GM21723 (cell line): ENCODE results near the gene DNAH7.
A peak's percentile ranks its signal among the peaks of the same experiment; 100 is the strongest.
"Not testable (repeated sequence)": the region's sequence is repeated elsewhere in the genome, so short reads cannot be mapped to it uniquely, and the experiment has no call there.

Experiments used
- ATAC-seq: cut with Tn5 transposase; IDR thresholded peaks from one replicate; pipeline ENCODE4 v1.9.1; 2021; ENCODE audit warnings: mild to moderate bottlenecking, moderate library complexity; ENCODE audit not compliant: unreplicated experiment

The DNAH7 gene

DNA sequence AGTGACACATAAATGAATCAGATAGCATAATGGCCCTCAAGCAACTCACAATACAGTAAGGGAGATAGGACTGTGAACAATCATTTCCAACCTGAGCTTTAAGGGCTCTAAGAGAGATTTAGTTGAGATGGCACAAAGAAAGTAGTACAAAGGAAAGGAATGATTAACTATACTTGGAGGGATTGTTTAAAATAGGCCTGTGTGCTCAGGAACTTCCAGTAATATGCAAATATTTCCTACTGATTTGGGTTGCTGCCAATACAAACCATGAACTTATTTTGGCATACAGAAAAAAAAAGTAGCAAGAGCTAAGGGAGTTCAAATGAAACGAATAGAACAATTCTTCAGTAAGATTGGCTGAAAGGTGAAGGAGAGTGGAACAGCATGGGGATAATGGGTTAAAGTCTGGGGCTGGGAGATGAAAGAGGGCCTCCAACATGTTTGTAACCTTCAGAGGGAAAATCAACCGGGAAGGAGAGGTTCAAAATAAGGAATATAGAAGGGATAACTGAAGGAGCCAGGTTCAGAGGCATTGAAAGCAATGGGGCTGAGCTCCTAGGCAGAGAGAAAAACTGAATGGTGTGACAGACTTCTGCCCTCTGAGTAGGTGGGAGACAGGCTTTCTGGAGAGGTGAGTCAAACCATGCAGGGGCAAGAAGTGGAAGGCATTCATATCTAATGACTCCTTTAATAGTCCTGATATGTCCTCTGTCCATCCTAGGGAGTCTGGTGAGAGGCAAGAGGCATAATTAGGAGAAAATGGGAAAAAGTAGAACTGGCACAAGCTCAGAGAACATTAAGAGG lies 83.5 kb downstream of the DNAH7 start:
- no peak for ATAC-seq

DNA sequence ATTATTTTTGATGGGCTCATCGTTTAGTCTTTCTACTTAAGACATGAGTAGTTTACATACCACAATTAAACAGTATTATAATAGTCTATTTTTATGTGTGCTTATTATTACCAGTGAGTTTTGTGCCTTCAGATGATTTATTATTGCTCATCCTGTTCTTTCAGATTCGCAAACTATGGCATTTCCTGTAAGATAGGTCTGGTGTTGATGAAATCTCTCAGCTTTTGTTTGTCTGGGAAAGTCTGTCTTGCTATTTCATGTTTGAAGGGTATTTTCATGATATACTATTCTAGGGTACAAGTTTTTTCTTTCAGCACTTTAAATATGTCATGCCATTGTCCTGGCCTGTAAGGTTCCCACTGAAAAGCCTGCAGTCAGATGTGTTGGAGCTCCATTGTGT lies 101.3 kb downstream of the DNAH7 start:
- ATAC-seq, result no peak

DNA sequence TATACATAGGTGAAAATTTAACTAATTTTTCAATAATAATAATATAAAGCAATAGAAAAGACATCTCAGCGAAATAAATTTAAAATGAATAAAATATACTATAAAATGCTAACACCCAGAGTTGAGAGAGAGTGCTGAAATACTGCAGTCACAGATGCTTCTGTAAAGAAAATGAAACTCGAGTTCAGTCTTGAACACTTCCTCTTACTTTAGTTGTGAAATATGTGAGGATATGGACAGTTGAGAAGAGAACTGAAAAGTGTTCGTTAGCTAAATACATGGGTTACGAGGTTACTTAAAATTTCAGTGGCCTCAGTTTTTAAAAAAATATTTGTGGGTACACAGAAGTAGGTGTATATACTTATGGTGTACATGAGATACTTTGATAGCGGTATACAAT lies 106.8 kb downstream of the DNAH7 start:
- peak; percentile 98 for ATAC-seq

DNA sequence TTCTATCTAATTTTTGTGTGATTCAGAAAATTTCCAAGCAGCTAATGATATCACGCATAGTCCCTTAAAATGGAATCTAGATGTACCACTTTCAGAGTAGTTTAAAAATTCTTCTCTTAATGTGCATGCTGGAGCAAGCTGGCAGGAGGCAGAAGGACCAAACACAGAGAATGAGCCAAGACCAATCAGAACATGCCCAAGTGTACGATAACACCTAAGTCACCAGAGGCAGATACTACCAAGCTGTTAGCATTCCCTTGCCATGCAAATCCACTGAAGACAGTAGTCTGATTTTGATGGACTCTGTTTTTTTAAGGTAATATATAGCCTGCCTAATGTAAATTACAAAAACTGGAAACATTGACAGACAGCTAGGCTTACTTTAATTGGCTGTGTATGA lies 109.3 kb downstream of the DNAH7 start:
- no peak for ATAC-seq

DNA sequence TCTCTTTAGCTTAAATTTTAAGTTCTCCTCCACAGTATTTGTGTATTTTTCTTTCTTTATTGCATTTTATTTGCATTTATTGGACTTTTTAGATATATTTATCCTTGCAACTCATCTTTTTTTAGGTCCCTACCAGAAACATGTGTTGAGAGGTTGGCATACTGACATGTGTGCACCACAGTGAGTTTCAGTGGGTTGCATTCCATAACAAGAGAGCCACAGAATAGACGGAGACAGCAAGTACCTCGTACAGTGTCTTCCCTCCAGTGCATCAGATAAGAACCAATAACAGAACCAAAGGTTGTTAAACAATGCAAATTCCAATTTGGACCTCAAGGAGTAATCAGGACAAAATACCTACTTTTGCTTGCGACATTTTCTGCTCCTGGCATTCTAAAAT lies 111.9 kb downstream of the DNAH7 start:
- ATAC-seq, result no peak

DNA sequence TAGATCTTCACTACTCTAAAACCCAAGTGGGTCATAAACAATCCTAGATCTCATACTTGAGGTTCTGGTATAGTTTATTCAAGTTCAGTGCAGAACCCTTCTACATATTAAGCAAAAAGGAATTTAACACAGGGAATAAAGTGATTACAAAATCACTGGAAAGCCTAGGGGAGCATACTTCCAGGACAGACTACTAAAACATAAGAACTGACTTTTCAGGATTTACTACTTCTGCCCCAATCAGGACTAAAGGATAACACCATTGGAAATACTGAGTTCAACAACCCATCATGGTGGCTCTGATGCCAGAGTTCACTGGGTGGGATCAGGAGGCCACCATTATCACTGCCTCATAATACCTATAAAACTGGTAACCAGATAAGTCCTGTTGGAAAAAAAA lies 123.6 kb downstream of the DNAH7 start:
- no peak for ATAC-seq

DNA sequence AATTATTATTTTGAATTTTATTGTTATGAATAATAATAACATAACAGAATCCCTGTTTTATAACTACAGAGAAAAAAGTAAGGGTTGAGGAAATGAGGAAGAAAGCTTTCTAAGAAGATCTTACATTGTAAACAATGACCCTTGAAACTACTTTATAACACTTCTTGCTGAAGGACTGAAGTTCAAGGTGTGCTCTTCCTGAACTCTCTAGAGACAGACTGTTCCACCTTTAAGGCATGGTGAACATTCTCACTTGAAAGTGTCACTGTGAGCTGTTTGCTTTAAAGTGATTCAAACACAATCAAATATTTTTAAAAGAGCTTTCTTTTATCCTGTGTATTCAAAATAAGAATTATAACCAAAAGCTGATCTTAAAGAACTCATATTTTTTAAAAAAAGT lies 131.5 kb downstream of the DNAH7 start:
- no peak for ATAC-seq

DNA sequence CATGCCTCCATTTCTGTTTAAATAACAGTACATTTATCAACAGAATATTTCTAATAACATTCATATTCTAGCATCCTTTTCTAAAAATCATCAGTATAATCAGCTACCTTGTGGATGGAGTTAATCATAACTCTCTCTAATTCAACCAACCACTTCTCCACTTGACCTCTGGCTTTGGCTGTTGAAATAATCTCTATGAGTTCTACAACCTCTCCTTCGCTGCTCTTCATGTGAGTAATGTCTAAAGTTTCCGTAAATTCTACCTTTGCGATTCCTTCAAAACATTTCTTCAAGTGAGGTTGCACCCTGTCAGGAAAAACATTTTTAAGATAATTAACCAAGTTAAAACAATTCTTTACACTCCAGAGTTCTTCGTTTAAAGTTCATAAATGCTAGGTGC lies 134.2 kb downstream of the DNAH7 start:
- no peak for ATAC-seq

DNA sequence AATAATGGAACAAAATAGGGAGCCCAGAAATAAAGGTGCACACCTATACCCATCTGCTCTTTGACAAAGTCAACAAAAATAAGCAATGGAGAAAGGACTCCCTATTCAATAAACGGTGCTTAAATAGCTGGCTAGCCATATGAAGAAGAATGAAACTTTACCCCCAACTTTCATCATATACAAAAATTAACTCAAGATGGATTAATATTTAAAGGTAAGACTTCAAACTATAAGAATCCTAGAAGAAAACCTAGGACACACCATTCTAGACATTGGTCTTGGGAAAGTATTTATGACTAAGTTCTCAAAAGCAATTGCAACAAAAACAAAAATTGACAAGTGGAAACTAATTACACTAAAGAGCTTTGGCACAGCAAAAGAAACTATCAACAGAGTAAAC lies 139.1 kb downstream of the DNAH7 start:
- no peak for ATAC-seq

DNA sequence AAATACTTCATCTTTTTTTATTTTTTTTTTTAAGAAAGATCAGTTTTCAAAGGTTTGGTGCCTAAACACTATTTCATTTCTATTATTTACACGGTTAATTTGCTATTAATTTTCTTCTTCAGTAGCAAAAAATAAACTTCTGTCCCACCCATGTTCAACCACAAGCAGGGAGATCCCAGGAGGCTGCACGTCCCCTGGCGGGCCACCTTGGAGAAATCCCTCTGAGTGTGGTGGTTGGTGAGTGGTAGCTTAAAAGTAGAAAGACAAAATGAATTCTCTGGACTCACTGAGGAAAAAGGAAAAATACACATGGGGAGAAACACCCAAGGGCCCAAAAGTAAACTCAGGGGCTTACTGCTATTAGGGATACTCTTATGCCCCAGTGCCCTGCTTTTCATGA lies 143.5 kb downstream of the DNAH7 start:
- ATAC-seq, result no peak

DNA sequence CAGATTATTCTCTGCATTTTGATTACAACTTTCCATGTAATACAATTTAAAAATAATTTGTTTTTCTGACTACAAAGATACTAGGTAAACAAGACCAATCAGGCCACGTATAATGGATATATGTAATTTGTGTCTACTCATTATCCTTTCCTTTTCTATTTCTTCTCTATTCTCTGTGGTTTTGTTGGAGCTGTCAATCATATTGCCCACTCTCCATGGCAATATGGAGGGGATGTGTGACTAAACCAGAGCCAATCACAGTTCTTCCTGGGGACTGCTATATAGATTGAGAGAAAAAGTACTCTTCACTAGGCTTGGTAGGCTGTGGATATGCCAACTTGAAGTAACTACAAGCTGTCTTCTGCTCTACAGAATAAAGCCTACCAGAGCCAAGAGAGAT lies 144.7 kb downstream of the DNAH7 start:
- ATAC-seq, result no peak

DNA sequence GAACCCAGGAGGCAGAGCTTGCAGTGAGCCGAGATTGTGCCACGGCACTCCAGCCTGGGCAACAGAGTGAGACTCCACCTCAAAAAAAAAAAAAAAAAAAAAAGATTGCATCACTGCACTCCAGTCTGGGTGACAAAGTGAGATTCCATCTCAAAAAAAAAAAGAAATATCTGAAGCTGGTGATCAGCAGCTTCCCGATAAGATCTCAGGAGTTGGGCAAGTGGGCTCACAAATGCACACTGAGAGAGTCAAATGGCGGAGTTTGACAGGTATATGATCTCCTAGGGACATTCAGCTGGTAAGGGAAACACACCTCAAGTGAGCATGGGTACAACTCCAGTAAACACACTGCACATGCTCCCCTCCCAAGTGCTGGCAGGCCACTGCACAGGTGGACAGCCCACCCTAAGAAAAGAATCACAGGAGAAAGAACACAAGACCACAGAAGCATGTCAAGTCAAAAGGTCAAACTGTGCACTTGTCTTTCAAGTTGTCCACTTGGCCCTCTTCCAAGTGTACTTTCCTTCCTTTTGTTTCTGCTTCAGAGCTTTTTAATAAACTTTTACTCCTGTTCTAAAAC lies 151.5 kb downstream of the DNAH7 start:
- not testable (repeated sequence) for ATAC-seq

DNA sequence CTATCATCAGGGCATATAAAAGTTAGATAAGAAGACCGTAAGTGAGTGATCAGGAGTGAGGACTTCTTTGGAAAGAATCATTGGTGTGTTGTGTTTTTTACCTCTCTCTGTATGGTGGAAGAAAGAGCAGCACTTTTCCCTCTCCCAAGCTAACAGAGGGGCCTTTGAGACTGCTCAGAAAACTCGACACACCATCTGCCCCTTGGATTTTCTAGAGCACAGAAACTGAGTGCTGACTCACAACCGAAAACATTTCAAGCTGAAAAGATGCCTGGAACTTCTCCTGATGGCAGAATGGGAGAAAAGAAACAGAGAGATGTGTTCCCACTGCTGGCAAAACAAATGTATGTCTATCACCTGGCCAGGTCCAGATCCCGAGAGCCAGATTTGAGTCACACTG lies 156.6 kb downstream of the DNAH7 start:
- no peak for ATAC-seq

DNA sequence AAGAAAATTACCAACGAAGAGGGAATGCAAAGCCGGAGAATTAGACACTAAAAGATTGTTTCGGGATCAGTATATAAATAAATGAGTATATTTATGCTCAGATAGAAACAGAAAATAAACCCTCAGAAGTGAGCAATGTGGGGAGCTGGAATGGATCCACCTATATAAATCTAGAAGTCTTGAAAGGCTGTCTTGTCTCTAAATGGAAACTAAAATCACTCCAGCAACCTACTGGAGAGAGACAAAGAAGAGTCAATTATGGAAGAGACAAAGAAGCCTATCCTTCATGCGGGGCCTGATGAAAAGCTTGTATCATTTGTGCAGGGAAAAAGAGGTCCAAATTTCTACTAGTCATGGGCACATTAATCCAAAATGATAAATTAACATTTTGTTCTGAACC lies 158.1 kb downstream of the DNAH7 start:
- ATAC-seq, result no peak

DNA sequence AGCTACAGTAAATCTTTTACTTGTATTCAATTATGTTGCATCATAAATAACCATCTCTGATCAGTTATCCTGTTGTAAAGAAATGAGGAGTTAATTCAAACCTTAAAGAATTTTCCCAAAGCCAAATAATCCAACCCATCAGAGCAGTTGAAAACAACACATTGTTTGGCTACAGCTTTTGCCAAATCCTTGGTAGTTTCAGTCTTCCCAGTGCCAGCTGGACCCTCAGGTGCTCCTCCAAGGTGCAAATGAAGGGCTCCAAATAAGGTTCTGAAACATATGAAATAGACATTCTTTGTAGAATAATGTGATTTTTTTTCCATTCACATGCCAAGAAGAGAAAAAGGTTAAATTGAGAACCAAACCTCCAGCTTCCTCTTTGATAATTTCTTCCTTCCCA lies 158.7 kb downstream of the DNAH7 start:
- no peak for ATAC-seq

DNA sequence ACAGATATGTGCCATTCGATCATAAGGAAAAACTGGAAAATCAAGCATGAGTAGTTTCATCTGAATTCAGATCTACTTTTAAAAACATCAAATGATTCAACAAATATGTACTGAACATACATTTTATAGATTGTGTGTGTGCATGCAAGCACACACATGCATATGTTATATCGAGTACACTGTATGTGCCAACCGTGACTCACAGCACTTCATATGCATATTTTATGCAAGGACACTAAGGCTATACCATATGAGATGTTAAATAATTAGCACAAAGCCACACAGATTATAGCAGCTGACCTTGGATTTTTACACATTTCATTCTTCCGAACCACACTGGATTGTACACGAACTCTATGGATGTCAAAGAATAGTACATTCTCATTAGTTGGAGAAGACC lies 161.2 kb downstream of the DNAH7 start:
- no peak for ATAC-seq

DNA sequence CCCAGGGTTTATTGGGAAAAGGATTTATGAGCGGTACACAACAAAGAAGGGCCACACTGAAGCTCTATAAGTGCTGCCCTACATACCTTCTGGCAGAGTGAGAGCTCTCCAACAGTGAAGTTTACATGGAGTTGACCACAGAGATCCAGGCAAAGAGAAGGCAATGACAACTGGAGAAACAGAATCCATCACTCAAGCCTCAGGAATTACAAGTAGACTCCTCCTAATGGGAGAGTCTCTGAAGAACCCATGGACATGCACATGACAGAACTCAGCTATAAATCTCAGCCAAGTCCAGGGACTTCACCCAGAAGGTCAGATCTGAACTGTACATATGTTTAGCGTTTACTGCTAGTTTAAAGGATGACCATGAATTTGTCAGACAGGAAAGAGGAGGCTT lies 164.7 kb downstream of the DNAH7 start:
- ATAC-seq, result no peak

DNA sequence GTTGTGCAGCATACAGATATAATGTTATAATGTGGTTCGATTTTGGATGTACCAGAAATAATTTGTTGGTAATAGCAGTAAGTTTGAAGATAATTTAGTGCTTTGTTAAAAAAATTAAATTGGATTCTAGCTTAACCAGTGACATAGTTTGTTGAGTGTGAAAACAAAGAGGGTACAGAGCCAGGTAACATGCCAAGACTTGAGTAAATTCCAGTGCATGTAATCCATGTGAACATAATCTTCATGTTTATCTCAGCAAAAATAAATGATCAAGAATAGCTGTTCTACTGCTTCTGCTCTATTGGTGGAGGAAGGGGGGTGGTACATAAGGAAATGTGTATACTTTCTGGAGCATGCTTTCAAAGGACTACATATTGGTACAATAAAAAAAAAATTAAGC lies 165.8 kb downstream of the DNAH7 start:
- no peak for ATAC-seq

DNA sequence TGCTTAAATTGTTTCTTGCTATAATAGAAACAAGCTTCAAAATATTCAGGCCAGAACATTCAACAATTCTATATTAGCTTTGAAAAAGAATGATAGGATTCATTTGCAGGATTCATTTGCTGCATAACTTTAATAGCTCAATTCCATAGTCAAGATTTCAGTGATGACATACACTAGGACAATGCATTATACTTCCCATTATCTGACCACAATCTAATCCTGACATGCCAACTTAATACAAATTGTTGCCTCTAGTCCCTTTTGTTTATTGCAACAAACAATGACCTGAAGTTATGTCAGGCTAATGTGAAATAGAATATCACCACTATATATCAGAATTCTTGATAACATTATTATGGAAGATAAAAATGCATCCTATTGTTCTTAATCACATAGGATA lies 169.4 kb downstream of the DNAH7 start:
- no peak for ATAC-seq

DNA sequence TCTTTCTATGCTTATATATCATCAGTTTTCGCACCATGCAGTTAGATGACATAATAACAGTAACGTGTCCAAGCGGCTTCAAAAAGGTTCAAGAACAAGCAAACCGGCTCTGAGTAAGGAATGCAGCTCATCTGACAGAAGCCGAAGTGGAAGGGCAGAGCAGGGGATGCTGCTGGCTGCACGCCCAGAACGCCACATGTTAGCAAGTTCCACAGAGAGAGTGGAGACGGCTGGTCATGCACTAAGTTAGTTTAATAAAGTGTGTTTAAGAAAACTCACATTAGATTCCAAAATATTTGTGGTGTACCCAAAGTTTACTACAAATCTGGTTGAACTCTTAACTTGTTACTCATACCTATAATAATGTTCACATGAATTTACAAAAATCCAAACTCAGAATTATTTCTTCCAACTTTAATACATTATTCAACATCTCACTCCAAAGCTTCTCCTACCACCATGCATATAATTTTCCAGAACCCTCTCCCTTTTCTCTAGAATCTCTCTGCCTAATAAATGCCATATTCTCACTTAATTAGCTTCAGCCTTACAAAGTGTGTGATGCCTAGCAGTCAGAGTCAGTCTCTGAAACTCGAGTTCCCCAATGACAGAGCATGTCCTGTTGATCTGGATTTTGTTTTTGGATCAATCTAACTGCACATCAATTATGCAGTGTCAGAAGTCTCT lies 170.0 kb downstream of the DNAH7 start:
- ATAC-seq, result no peak

DNA sequence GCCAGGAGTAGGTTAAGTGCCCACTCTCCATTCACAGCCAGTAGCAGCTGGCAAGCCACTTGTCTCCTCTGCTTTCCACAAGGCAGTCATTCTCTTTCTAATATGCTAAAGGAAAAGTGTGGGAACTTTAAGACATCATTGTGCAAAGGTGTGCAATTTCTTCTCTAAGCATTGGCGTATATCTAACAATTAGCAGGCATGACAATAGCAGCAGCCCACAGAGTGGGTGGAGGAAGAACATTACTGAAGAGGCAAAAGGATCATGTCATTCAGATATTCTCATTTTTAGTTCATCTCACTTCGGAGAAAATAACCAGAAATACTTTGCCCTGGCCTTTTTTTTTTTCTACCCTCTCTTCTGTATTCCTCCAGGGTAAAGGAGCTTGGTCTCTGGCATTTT lies 177.6 kb downstream of the DNAH7 start:
- ATAC-seq, result no peak

DNA sequence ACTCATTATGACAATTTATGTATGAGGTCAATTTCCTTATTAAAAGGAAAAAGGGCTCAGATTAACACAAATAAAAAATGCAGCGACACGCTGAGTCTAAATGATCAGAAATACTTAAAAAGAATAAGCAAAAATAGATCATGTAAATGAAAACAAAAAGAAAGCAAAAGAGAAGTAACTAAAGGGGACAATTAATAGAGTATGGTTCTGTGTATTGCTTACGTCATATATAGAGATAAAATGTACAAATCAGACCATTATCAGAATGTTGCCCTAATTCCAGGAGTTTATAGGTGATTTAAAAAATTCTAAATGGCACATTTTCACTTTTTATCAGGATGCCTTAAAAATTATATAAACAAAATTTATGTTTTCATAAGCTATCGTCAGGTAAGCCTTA lies 189.5 kb downstream of the DNAH7 start:
- ATAC-seq, result no peak
